NT2/D1 (cell line): ENCODE results near the gene ZNF678.
"Not testable (repeated sequence)": the region's sequence is repeated elsewhere in the genome, so short reads cannot be mapped to it uniquely, and the experiment has no call there.

Experiments used
- DNase-seq: peaks from one replicate; pipeline ENCODE4 v3.0.0-alpha.2; 2011; ENCODE audit warnings: low read depth, low spot score
- H3K27me3 ChIP-seq: 2 replicates; pipeline ENCODE4 v1.6.0; 2011; ENCODE audit warnings: mild to moderate bottlenecking; ENCODE audit not compliant: insufficient read length, insufficient read depth
- H3K36me3 ChIP-seq: 2 replicates; pipeline ENCODE4 v1.6.1; 2011; ENCODE audit warnings: mild to moderate bottlenecking, low read length, mixed read lengths; ENCODE audit not compliant: insufficient read depth, insufficient read length
- H3K4me1 ChIP-seq: 2 replicates; pipeline ENCODE4 v1.5.1; 2011; ENCODE audit not compliant: insufficient read depth, insufficient read length
- H3K4me3 ChIP-seq: 2 replicates; pipeline ENCODE4 v1.5.1; 2011; ENCODE audit warnings: low read depth; ENCODE audit not compliant: insufficient read length
- H3K9ac ChIP-seq: 2 replicates; pipeline ENCODE4 v1.6.0; 2011; ENCODE audit warnings: low read depth; ENCODE audit not compliant: insufficient read length
- H3K9me3 ChIP-seq: 2 replicates; pipeline ENCODE4 v1.5.1; 2011; ENCODE audit warnings: mild to moderate bottlenecking, low read length; ENCODE audit not compliant: insufficient read depth
- SUZ12 ChIP-seq: IDR thresholded peaks from 2 replicates; pipeline ENCODE4 v1.6.1; 2011; ENCODE audit not compliant: insufficient read length, insufficient read depth; ENCODE audit errors: extremely low read depth
- YY1 ChIP-seq: IDR thresholded peaks from 2 replicates; pipeline ENCODE4 v1.6.1; 2011; ENCODE audit not compliant: insufficient read length, insufficient read depth
- ZNF274 ChIP-seq: IDR thresholded peaks from 2 replicates; pipeline ENCODE4 v1.6.1; 2011; ENCODE audit warnings: mild to moderate bottlenecking, low read depth, low read length

ZNF678 gene

GRCh38 chr1:227583354-227583753 is 20.0 kb downstream of the ZNF678 start:
- Histone ChIP-seq H3K9ac (no peak overlapping the region), H3K36me3 (peaks cover 3% of the 10 kb centered on the region), H3K4me1 (no peaks in the 10 kb centered on the region), H3K9me3 (peaks cover 14% of the 10 kb centered on the region), H3K4me3 (no peak overlapping the region), H3K27me3 (no peaks in the 10 kb centered on the region)
- TF ChIP-seq ZNF274 (no peak), SUZ12 (no peak), YY1 (no peak)
- no peak for DNase-seq

- peaks cover 3% of the 10 kb centered on the region for H3K36me3 ChIP-seq
Observed at GRCh38 chr1:227586733-227587132, 23.4 kb downstream of the ZNF678 start.

GRCh38 chr1:227587968-227588367 is 24.6 kb downstream of the ZNF678 start:
- Histone ChIP-seq H3K9me3 (peaks cover 20% of the 10 kb centered on the region), H3K4me1 (no peaks in the 10 kb centered on the region), H3K27me3 (no peaks in the 10 kb centered on the region), H3K36me3 (peaks cover 6% of the 10 kb centered on the region), H3K4me3 (no peak overlapping the region), H3K9ac (no peak overlapping the region)
- no peak for TF ChIP-seq SUZ12
- TF ChIP-seq ZNF274: no peak
- no peak for TF ChIP-seq YY1
- DNase-seq: no peak

More at GRCh38 chr1:227586733-227587132, 23.4 kb downstream of the ZNF678 start:
- TF ChIP-seq ZNF274 (no peak), SUZ12 (no peak), YY1 (no peak)
- Histone ChIP-seq H3K4me1 (no peaks in the 10 kb centered on the region), H3K27me3 (no peaks in the 10 kb centered on the region), H3K9me3 (peaks cover 20% of the 10 kb centered on the region), H3K9ac (no peak overlapping the region), H3K4me3 (no peak overlapping the region)
- peak; percentile 44 for DNase-seq

GRCh38 chr1:227588769-227589168 is 25.4 kb downstream of the ZNF678 start:
- not testable (repeated sequence) for H3K9ac ChIP-seq, DNase-seq

GRCh38 chr1:227589777-227590176 is 26.4 kb downstream of the ZNF678 start:
- not testable (repeated sequence) for H3K4me1 ChIP-seq, H3K27me3 ChIP-seq, H3K36me3 ChIP-seq, H3K4me3 ChIP-seq, H3K9ac ChIP-seq, DNase-seq
- H3K9me3 ChIP-seq: peaks cover 23% of the 10 kb centered on the region

More at GRCh38 chr1:227588769-227589168, 25.4 kb downstream of the ZNF678 start:
- peaks cover 20% of the 10 kb centered on the region for H3K9me3 ChIP-seq
- not testable (repeated sequence) for H3K36me3 ChIP-seq, H3K4me3 ChIP-seq, H3K27me3 ChIP-seq, H3K4me1 ChIP-seq

- peaks cover 31% of the 10 kb centered on the region for H3K9me3 ChIP-seq
Observed at GRCh38 chr1:227596222-227596621, 32.9 kb downstream of the ZNF678 start.

GRCh38 chr1:227603327-227603726 is 40.0 kb downstream of the ZNF678 start:
- Histone ChIP-seq H3K4me1 (no peaks in the 10 kb centered on the region), H3K9me3 (peaks cover 26% of the 10 kb centered on the region), H3K36me3 (peaks cover 4% of the 10 kb centered on the region), H3K4me3 (no peak overlapping the region), H3K9ac (no peak overlapping the region), H3K27me3 (no peaks in the 10 kb centered on the region)
- TF ChIP-seq SUZ12 (no peak), YY1 (no peak), ZNF274 (no peak)
- DNase-seq: no peak

More at GRCh38 chr1:227596222-227596621, 32.9 kb downstream of the ZNF678 start:
- H3K36me3 ChIP-seq, H3K4me3 ChIP-seq, H3K27me3 ChIP-seq, H3K9ac ChIP-seq, DNase-seq, H3K4me1 ChIP-seq: not testable (repeated sequence)

GRCh38 chr1:227604446-227604845 is 41.1 kb downstream of the ZNF678 start:
- Histone ChIP-seq H3K4me3 (no peak overlapping the region), H3K4me1 (no peaks in the 10 kb centered on the region), H3K9ac (no peak overlapping the region), H3K27me3 (no peaks in the 10 kb centered on the region), H3K36me3 (peaks cover 4% of the 10 kb centered on the region), H3K9me3 (peaks cover 32% of the 10 kb centered on the region)
- TF ChIP-seq SUZ12: no peak
- TF ChIP-seq YY1: no peak
- no peak for DNase-seq

GRCh38 chr1:227606271-227606670 is 42.9 kb downstream of the ZNF678 start:
- H3K9ac ChIP-seq, H3K27me3 ChIP-seq, H3K4me3 ChIP-seq, H3K36me3 ChIP-seq, DNase-seq, H3K4me1 ChIP-seq: not testable (repeated sequence)
- peaks cover 28% of the 10 kb centered on the region for H3K9me3 ChIP-seq
